Measurements from ENCODE around the gene CNNM3. TPM values are rescaled to one million over a fixed set of nuclear protein-coding genes. Genes with fewer than 3 reads are reported as not detected.
"Not testable (repeated sequence)": the region's sequence is repeated elsewhere in the genome, so short reads cannot be mapped to it uniquely, and the experiment has no call there.

CNNM3 gene
- total RNA-seq, 1 experiment from 2014 or later = 6.1 TPM

GRCh38 chr2:96839293-96839874, 23.3 kb downstream of the CNNM3 start:
- no peak for DNase-seq (ENCODE audit: low read depth)

GRCh38 chr2:96839875-96840850, 24.1 kb downstream of the CNNM3 start:
- DNase-seq (ENCODE audit: low read depth) = no peak

- DNase-seq (ENCODE audit: low read depth) = no peak
These were observed 25.8 kb downstream of the CNNM3 start for GRCh38 chr2:96841701-96842495.

GRCh38 chr2:96842600-96842999, 26.5 kb downstream of the CNNM3 start:
- DNase-seq (ENCODE audit: low read depth) = peak; percentile 43

- DNase-seq (ENCODE audit: low read depth) = no peak
These were observed 27.6 kb downstream of the CNNM3 start, which contains the start of gene ANKRD23 for GRCh38 chr2:96843538-96844268. TSS of gene ANKRD23 (minus strand) at chr2:96844021. CDS start at chr2:96843992, 29 bp downstream.

GRCh38 chr2:96844405-96844808, 28.3 kb downstream of the CNNM3 start:
- no peak for DNase-seq (ENCODE audit: low read depth)

- DNase-seq (ENCODE audit: low read depth) = no peak
These were observed 30.8 kb downstream of the CNNM3 start for GRCh38 chr2:96846825-96847224.

GRCh38 chr2:96847586-96847985, 31.5 kb downstream of the CNNM3 start:
- DNase-seq (ENCODE audit: low read depth) = no peak

- no peak for DNase-seq (ENCODE audit: low read depth)
These were observed 32.2 kb downstream of the CNNM3 start for GRCh38 chr2:96848264-96848663.

GRCh38 chr2:96852667-96853066, 36.6 kb downstream of the CNNM3 start:
- DNase-seq (ENCODE audit: low read depth) = no peak

- no peak for DNase-seq (ENCODE audit: low read depth)
These were observed 37.3 kb downstream of the CNNM3 start for GRCh38 chr2:96853321-96853720.

GRCh38 chr2:96856776-96857666, 41.0 kb downstream of the CNNM3 start:
- DNase-seq (ENCODE audit: low read depth) = peak; percentile 38

GRCh38 chr2:96857667-96858372, 41.8 kb downstream of the CNNM3 start, which contains the start of gene ANKRD39:
TSS of gene ANKRD39 (minus strand) at chr2:96858016. CDS start at chr2:96857987, 29 bp downstream.
- peak; percentile 95 for DNase-seq (ENCODE audit: low read depth)

GRCh38 chr2:96859099-96859649, 43.1 kb downstream of the CNNM3 start:
- no peak for DNase-seq (ENCODE audit: low read depth)

- DNase-seq (ENCODE audit: low read depth) = no peak
These were observed 43.6 kb downstream of the CNNM3 start for GRCh38 chr2:96859681-96860064.

- DNase-seq (ENCODE audit: low read depth) = no peak
These were observed 44.3 kb downstream of the CNNM3 start for GRCh38 chr2:96860065-96861029.

GRCh38 chr2:96861074-96861473, 45.0 kb downstream of the CNNM3 start:
- no peak for DNase-seq (ENCODE audit: low read depth)

- not testable (repeated sequence) for DNase-seq (ENCODE audit: low read depth)
These were observed 47.0 kb downstream of the CNNM3 start for GRCh38 chr2:96863056-96863455.
